ENCODE results near the gene MARF1.

- no peak for TF ChIP-seq POLR2A (IDR thresholded peaks at IDR 0.05)
- TF ChIP-seq CTCF (IDR thresholded peaks at IDR 0.05) = no peak
These were observed 3.8 kb downstream of the MARF1 start for GRCh38 chr16:15639061-15639568.

All from lower leg skin (tissue), 3 donors.